ENCODE measurements around the gene SETBP1. TPM values are rescaled to one million over a fixed set of nuclear protein-coding genes. Genes with fewer than 3 reads are reported as not detected.
A peak's percentile ranks its signal among the peaks of the same experiment; 100 is the strongest.

SETBP1 gene
- total RNA-seq: 1 to 10 TPM in 1 of 2 experiments, under 1 TPM in 1; 0.74 to 1.4 TPM

DNA sequence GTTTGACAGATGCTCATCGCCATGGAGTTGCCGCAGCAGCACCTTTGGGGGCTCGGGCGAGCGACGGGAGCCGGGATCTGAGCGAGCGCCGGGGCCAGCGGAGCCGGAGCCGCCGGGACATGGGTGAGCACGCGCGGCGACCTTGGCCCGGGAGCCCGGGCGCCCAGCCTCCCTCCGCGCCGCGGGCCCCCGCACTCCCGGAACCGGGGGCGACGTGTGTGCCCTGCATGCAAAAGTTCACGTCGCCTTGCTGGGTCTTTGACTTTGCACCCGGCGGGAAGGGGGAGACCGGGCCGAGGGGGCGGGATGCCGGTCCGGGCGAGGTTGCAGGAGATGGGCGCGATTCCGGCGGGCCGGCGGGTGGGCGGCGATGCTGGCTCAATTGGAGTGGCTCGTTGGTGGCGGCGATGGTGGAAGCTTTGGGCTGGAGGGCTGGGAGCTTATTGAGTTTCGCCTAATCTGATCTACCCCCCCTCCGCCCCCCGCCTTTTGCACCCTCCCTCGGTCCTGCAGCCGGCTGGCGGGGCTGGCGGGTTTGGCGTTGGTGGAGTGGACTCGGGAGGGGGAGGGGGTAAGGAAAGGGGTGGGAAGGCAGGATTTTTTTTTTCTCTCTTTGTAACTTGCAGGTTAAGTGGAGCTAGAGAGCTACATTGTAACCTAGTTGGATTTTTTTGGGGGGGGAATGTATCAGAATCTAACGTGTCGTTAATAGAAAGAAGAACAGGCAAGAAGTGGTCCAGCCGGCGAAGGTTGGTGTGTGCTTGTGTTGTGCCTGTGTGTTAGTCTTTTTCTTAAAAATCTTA, at the start of gene SETBP1:
Gene SETBP1 (plus strand): TSS at position 616 of the 803 bp plus-strand sequence. CDS start 20,459 bp downstream, outside the sequence.
- peak within 1 kb of the TSS; percentile 70 for H3K4me3 Mint-ChIP-seq

DNA sequence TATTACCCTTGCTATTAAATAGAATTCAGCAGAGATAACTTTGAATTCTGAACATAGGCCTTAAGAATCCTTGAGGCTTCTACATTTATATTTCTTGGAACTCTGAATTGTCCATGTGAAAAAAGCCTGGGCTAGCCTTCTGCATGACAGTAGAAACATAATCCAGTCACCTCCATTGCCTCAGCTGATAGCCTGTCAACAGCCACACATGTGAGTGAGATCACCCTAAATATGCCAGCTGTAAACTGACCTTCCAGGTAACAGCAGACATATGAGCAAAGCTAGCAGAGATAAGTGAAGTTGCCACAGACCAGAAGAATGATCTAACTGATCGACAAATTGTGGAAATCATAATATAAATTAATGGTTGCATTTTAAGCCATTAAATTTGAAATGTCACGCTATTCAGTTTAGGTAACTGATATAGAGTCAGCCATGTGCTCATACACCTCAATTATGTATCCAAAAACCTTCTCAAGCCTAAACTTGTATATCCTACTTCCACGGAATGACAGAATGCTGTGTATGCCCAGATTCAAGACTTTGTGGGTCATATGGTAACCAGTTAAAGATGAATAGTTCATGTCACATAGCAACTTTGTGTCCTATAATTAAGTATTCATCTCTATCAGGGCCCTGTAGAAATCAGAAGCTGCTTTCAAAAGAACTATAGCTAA, 48.1 kb upstream of the SETBP1 start:
- CTCF ChIA-PET: no interaction called here
- no peak for DNase-seq
- Mint-ChIP-seq H3K4me1 (ENCODE audit: low read depth) (no peaks in the 10 kb centered on the region), H3K9me3 (no peaks in the 10 kb centered on the region), H3K27me3 (ENCODE audit: low read depth) (no peaks in the 10 kb centered on the region), H3K27ac (no peak overlapping the region), H3K4me3 (no peak overlapping the region), H3K36me3 (ENCODE audit: low read depth) (no peaks in the 10 kb centered on the region)
- intact Hi-C loops (cut with micrococcal nuclease): no loop called here

More for the DNA sequence above, at the start of gene SETBP1:
- Mint-ChIP-seq H3K36me3 (ENCODE audit: low read depth) (no peaks in the 10 kb centered on the region), H3K9me3 (no peaks in the 10 kb centered on the region), H3K4me1 (ENCODE audit: low read depth) (peaks cover 7% of the 10 kb centered on the region), H3K27ac (no peak within 1 kb of the TSS), H3K27me3 (ENCODE audit: low read depth) (peaks cover 19% of the 10 kb centered on the region)
- intact Hi-C loops (cut with micrococcal nuclease): loop anchor here (5.0 kb wide), 1 partner anchor 707 kb away; no protein-coding TSS in a partner anchor
- CTCF ChIA-PET: interaction anchor here (1.0 to 1.7 kb wide), 4 partner anchors 206 to 532 kb away, joined by 3 to 6 read pairs (median 3); no protein-coding TSS in a partner anchor
- DNase-seq: peak; percentile 15

DNA sequence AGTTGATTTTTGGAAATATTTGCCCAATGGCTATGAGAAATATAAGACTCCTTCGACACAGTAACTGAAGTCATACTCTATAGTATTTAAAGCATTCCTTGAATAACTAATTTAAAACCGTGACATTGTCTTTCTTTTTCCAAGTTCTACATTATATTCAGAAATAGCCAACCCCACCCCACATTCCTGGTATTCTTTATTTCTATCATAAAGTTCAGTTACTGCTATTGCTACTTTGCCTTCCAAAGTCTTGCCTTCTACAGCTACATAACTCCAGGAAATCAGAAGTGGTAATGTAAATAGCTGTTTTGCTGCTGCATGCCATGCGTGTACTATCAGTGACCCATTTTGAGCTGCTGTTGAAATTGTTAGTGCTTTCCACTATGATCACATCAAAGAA, 45.1 kb upstream of the SETBP1 start:
- no peaks in the 10 kb centered on the region for H3K4me1 Mint-ChIP-seq (ENCODE audit: low read depth)
- no peak overlapping the region for H3K27ac Mint-ChIP-seq
- intact Hi-C loops (cut with micrococcal nuclease): no loop called here
- peaks cover 3% of the 10 kb centered on the region for H3K27me3 Mint-ChIP-seq (ENCODE audit: low read depth)
- H3K36me3 Mint-ChIP-seq (ENCODE audit: low read depth): no peaks in the 10 kb centered on the region
- no peak for DNase-seq
- no peak overlapping the region for H3K4me3 Mint-ChIP-seq
- no peaks in the 10 kb centered on the region for H3K9me3 Mint-ChIP-seq
- CTCF ChIA-PET: no interaction called here

DNA sequence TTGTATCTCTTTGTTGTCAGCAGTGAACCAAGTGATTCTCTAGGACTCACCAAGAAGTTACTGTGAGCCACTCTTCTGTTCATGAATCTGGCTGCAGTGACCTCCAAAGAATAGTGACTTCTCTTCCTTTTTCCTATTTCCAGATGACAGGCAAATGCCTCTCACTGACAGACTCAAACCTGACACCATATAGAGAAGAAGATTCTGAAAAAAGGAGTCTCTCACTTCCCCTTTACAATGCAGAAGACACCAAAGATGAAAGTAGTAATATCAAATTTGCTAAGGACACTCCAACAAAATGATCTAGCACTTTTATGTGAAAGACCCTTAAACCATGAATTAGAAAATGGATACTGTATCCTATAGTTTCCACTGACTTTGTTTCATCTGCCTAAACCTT, 44.4 kb upstream of the SETBP1 start:
- CTCF ChIA-PET: no interaction called here
- intact Hi-C loops (cut with micrococcal nuclease): no loop called here
- DNase-seq: no peak
- H3K9me3 Mint-ChIP-seq: no peaks in the 10 kb centered on the region
- H3K27me3 Mint-ChIP-seq (ENCODE audit: low read depth): peaks cover 3% of the 10 kb centered on the region
- no peak overlapping the region for H3K27ac Mint-ChIP-seq
- no peaks in the 10 kb centered on the region for H3K4me1 Mint-ChIP-seq (ENCODE audit: low read depth)
- H3K36me3 Mint-ChIP-seq (ENCODE audit: low read depth): no peaks in the 10 kb centered on the region
- no peak overlapping the region for H3K4me3 Mint-ChIP-seq

- no peak overlapping the region for H3K4me3 Mint-ChIP-seq
- no peaks in the 10 kb centered on the region for H3K9me3 Mint-ChIP-seq
- CTCF ChIA-PET: no interaction called here
- DNase-seq: peak; percentile 8
- no peak overlapping the region for H3K27ac Mint-ChIP-seq
- no peaks in the 10 kb centered on the region for H3K36me3 Mint-ChIP-seq (ENCODE audit: low read depth)
- intact Hi-C loops (cut with micrococcal nuclease): loop anchor here (1.0 kb wide), 1 partner anchor 250 kb away; no protein-coding TSS in a partner anchor
- no peaks in the 10 kb centered on the region for H3K4me1 Mint-ChIP-seq (ENCODE audit: low read depth)
- peaks cover 3% of the 10 kb centered on the region for H3K27me3 Mint-ChIP-seq (ENCODE audit: low read depth)
Measured at GRCh38 chr18:44637210-44638033, 43.3 kb upstream of the SETBP1 start.

DNA sequence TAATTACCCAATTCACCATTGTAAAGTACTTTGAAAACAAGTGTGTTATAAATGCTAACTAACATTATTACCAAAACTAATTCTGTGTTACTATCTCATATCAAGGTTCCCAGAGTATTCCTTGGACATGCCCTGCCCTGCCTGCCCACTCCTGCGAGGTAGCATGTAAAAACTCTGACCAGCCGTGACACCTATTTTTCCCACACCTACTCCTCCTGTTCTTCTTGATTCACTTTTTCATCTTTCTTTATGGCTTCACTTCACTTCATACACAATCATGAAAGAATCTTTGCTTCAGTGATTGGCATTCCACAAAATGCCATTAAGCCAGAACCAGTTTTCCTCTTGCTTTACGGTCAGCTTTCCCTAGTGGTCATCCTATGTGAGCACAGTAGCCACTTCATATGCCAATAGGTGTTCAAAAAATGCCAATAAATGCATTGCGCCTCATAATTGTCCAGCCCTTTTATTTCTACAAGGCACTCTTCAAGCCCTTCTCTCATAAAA, 42.6 kb upstream of the SETBP1 start:
- CTCF ChIA-PET: no interaction called here

DNA sequence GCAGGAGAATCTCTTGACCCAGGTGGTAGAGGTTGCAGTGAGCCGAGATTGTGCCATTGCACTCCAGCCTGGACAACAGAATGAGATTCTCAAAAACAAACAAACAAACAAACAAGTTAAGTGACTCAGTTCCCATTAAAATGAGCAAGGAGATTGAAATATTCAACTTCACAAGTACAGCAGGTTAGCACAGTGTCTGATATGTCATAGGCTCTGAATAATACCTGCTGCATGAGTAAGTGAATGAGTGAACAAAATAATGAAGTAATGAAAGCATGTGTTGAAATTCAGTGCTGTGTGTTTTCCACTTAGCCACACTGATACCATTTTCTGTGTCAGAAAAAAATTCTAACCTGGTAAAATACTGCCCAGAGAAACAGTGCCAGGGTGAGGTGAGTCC, 41.9 kb upstream of the SETBP1 start:
- intact Hi-C loops (cut with micrococcal nuclease): no loop called here
- Mint-ChIP-seq H3K4me3 (no peak overlapping the region), H3K27me3 (ENCODE audit: low read depth) (peaks cover 3% of the 10 kb centered on the region), H3K4me1 (ENCODE audit: low read depth) (no peaks in the 10 kb centered on the region), H3K9me3 (no peaks in the 10 kb centered on the region), H3K36me3 (ENCODE audit: low read depth) (no peaks in the 10 kb centered on the region), H3K27ac (no peak overlapping the region)
- CTCF ChIA-PET: no interaction called here
- no peak for DNase-seq

More for the DNA sequence above, 42.6 kb upstream of the SETBP1 start:
- intact Hi-C loops (cut with micrococcal nuclease): no loop called here
- no peaks in the 10 kb centered on the region for H3K4me1 Mint-ChIP-seq (ENCODE audit: low read depth)
- no peak for DNase-seq
- H3K9me3 Mint-ChIP-seq: no peaks in the 10 kb centered on the region
- no peak overlapping the region for H3K4me3 Mint-ChIP-seq
- peaks cover 3% of the 10 kb centered on the region for H3K27me3 Mint-ChIP-seq (ENCODE audit: low read depth)
- H3K27ac Mint-ChIP-seq: no peak overlapping the region
- H3K36me3 Mint-ChIP-seq (ENCODE audit: low read depth): no peaks in the 10 kb centered on the region

- DNase-seq: no peak
- no peak overlapping the region for H3K27ac Mint-ChIP-seq
- H3K9me3 Mint-ChIP-seq: no peaks in the 10 kb centered on the region
- H3K36me3 Mint-ChIP-seq (ENCODE audit: low read depth): no peaks in the 10 kb centered on the region
- H3K4me3 Mint-ChIP-seq: no peak overlapping the region
- peaks cover 6% of the 10 kb centered on the region for H3K27me3 Mint-ChIP-seq (ENCODE audit: low read depth)
- CTCF ChIA-PET: no interaction called here
- H3K4me1 Mint-ChIP-seq (ENCODE audit: low read depth): no peaks in the 10 kb centered on the region
- intact Hi-C loops (cut with micrococcal nuclease): no loop called here
Measured at GRCh38 chr18:44643004-44643403, 37.7 kb upstream of the SETBP1 start.

- CTCF ChIA-PET: interaction anchor here (0.6 kb wide), 1 partner anchor 13 kb away, joined by 3 read pairs; no protein-coding TSS in a partner anchor
- intact Hi-C loops (cut with micrococcal nuclease): loop anchor here (10.0 kb wide), 1 partner anchor 1027 kb away; no protein-coding TSS in a partner anchor
- H3K27me3 Mint-ChIP-seq (ENCODE audit: low read depth): peaks cover 3% of the 10 kb centered on the region
- H3K4me3 Mint-ChIP-seq: no peak overlapping the region
- H3K4me1 Mint-ChIP-seq (ENCODE audit: low read depth): no peaks in the 10 kb centered on the region
- H3K36me3 Mint-ChIP-seq (ENCODE audit: low read depth): no peaks in the 10 kb centered on the region
- H3K27ac Mint-ChIP-seq: no peak overlapping the region
- no peaks in the 10 kb centered on the region for H3K9me3 Mint-ChIP-seq
- DNase-seq: no peak
Measured at GRCh38 chr18:44651478-44651877, 29.2 kb upstream of the SETBP1 start.

DNA sequence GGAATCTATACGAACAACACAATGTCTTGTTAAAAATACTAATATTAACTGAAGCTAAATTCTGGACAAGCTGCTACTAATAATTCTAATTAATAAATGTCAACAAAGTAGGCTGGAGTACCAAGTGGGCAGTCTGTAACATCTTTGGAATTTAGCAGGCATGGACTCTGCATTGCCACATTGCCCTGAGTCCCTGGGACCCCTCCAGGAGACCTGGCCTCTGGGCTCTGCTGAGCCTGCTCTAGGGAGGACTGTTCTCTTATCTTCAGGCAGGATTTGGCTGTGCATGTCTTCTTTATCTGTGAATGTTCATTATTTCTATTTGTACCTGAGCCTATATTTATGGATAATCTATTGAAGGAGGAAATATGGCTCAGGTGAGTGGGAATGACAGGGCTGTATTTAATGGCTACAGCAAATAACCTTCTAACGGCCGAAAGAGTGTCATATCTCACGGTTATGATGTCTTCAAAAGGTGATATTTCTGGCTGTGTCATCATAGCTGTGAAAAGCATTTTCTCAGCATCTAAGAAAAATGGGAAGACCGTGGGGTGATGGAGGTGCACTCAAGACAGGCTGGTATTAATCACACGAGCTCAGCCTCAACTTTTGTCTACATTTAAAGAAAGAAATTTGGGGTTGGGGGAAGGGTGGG, 28.6 kb upstream of the SETBP1 start:
- Mint-ChIP-seq H3K27me3 (ENCODE audit: low read depth) (peaks cover 7% of the 10 kb centered on the region), H3K9me3 (no peaks in the 10 kb centered on the region), H3K4me1 (ENCODE audit: low read depth) (no peaks in the 10 kb centered on the region), H3K4me3 (no peak overlapping the region), H3K27ac (no peak overlapping the region), H3K36me3 (ENCODE audit: low read depth) (no peaks in the 10 kb centered on the region)
- intact Hi-C loops (cut with micrococcal nuclease): loop anchor here (10.0 kb wide), 1 partner anchor 1027 kb away; no protein-coding TSS in a partner anchor
- DNase-seq: no peak
- CTCF ChIA-PET: interaction anchor here (0.6 kb wide), 1 partner anchor 13 kb away, joined by 3 read pairs; no protein-coding TSS in a partner anchor

GRCh38 chr18:44652722-44653121, 28.0 kb upstream of the SETBP1 start:
- intact Hi-C loops (cut with micrococcal nuclease): loop anchor here (10.0 kb wide), 1 partner anchor 1028 kb away; no protein-coding TSS in a partner anchor
- H3K4me1 Mint-ChIP-seq (ENCODE audit: low read depth): no peaks in the 10 kb centered on the region
- H3K36me3 Mint-ChIP-seq (ENCODE audit: low read depth): no peaks in the 10 kb centered on the region
- H3K27ac Mint-ChIP-seq: no peak overlapping the region
- H3K4me3 Mint-ChIP-seq: no peak overlapping the region
- CTCF ChIA-PET: no interaction called here
- no peaks in the 10 kb centered on the region for H3K9me3 Mint-ChIP-seq
- no peak for DNase-seq
- peaks cover 7% of the 10 kb centered on the region for H3K27me3 Mint-ChIP-seq (ENCODE audit: low read depth)

All from activated naive CD4-positive, alpha-beta T cell treated with anti-CD3 and anti-CD28 coated beads for 36 hours (primary cell).